Astrocyte (in vitro differentiated cells and primary cell): ENCODE data around the gene TMEM86A.

Experiments used
- EZH2 ChIP-seq: IDR thresholded peaks from 2 replicates; pipeline ENCODE4 v1.6.1; 2012; ENCODE audit warnings: mild to moderate bottlenecking, low read length, inconsistent platforms; ENCODE audit not compliant: insufficient read depth
- TF ChIP-seq, protein P1 (sequence below): IDR thresholded peaks from 2 replicates; pipeline ENCODE4 v1.5.1; 2011; ENCODE audit warnings: low read depth, mild to moderate bottlenecking, inconsistent platforms, low read length, moderate library complexity; ENCODE audit not compliant: insufficient read depth

GRCh38 chr11:18657673-18658072 lies 40.9 kb upstream of the TMEM86A start:
- TF ChIP-seq, protein P1, sequence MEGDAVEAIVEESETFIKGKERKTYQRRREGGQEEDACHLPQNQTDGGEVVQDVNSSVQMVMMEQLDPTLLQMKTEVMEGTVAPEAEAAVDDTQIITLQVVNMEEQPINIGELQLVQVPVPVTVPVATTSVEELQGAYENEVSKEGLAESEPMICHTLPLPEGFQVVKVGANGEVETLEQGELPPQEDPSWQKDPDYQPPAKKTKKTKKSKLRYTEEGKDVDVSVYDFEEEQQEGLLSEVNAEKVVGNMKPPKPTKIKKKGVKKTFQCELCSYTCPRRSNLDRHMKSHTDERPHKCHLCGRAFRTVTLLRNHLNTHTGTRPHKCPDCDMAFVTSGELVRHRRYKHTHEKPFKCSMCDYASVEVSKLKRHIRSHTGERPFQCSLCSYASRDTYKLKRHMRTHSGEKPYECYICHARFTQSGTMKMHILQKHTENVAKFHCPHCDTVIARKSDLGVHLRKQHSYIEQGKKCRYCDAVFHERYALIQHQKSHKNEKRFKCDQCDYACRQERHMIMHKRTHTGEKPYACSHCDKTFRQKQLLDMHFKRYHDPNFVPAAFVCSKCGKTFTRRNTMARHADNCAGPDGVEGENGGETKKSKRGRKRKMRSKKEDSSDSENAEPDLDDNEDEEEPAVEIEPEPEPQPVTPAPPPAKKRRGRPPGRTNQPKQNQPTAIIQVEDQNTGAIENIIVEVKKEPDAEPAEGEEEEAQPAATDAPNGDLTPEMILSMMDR = no peak
- TF ChIP-seq EZH2 = no peak
